Stimulated activated naive CD4-positive, alpha-beta T cell treated with Interleukin-2 at 50 U/mL for 16 hours (primary cell): ENCODE data around the gene ZNF670.
"Not testable (repeated sequence)": the region's sequence is repeated elsewhere in the genome, so short reads cannot be mapped to it uniquely, and the experiment has no call there.

Experiments
- DNase-seq: peaks from one replicate; lab custom pipeline; 2025; lab: John Stamatoyannopoulos, UW

The ZNF670 gene

GRCh38 chr1:247043406-247043805 lies 35.2 kb downstream of the ZNF670 start:
- DNase-seq, result no peak

GRCh38 chr1:247037511-247038320 lies 40.9 kb downstream of the ZNF670 start:
- no peak for DNase-seq

- DNase-seq, result not testable (repeated sequence)
These were observed 46.3 kb downstream of the ZNF670 start for GRCh38 chr1:247032306-247032705.
